ENCODE measurements around the gene MAP6D1. TPM values are rescaled to one million over a fixed set of nuclear protein-coding genes. Genes with fewer than 3 reads are reported as not detected.

Gene MAP6D1
- total RNA-seq, 1 experiment from 2014 or later = 12.6 TPM

GRCh38 chr3:183839751-183840150 lies 14.4 kb upstream of the MAP6D1 start:
- TF ChIP-seq EZH2phosphoT487 (IDR thresholded peaks at IDR 0.05; ENCODE audit: borderline replicate concordance, low read length) = no peak
- TF ChIP-seq CTCF (conservative IDR thresholded peaks at IDR 0.05; ENCODE audit: low read depth, low read length) = no peak
- TF ChIP-seq EZH2 (IDR thresholded peaks at IDR 0.05; ENCODE audit: low read length, unreplicated experiment) = no peak
- ChIA-PET CTCF (no interaction called here), POLR2A (ENCODE audit: unreplicated experiment) (no interaction called here)
- Histone ChIP-seq H3K4me1 (ENCODE audit: insufficient read depth, low read length) (peaks cover 8% of the 10 kb centered on the region), H3K27me3 (ENCODE audit: low read length) (no peaks in the 10 kb centered on the region), H3K9me3 (ENCODE audit: low read length) (no peaks in the 10 kb centered on the region), H3K4me2 (ENCODE audit: low read length) (no peak overlapping the region), H3K9me2 (replicated peaks; ENCODE audit: low read length) (no peaks in the 10 kb centered on the region), H3F3A (ENCODE audit: low read length, unreplicated experiment) (peaks cover 6% of the 10 kb centered on the region), H4K20me1 (ENCODE audit: low read length) (no peaks in the 10 kb centered on the region), H3K4me3 (ENCODE audit: low read length) (no peak overlapping the region), H2AFZ (ENCODE audit: low read length) (no peak overlapping the region), H3K36me3 (ENCODE audit: low read depth, low read length) (peaks cover 27% of the 10 kb centered on the region), H3K27ac (ENCODE audit: low read length) (no peak overlapping the region), H3K79me2 (ENCODE audit: low read length) (no peaks in the 10 kb centered on the region), H3K9ac (ENCODE audit: low read length) (no peak overlapping the region)
- ATAC-seq (no peak), DNase-seq (no peak)
- no TSS peak for BruUV-seq (replicated peaks)
- intact Hi-C loops (cut with micrococcal nuclease) = no loop called here

- Histone ChIP-seq H3K9me2 (replicated peaks; ENCODE audit: low read length) (no peaks in the 10 kb centered on the region), H3K9me3 (ENCODE audit: low read length) (no peaks in the 10 kb centered on the region), H3K27me3 (ENCODE audit: low read length) (no peaks in the 10 kb centered on the region), H4K20me1 (ENCODE audit: low read length) (no peaks in the 10 kb centered on the region), H3K9ac (ENCODE audit: low read length) (no peak overlapping the region), H3K4me1 (ENCODE audit: insufficient read depth, low read length) (no peaks in the 10 kb centered on the region), H3K4me2 (ENCODE audit: low read length) (no peak overlapping the region), H3K4me3 (ENCODE audit: low read length) (no peak overlapping the region), H3K36me3 (ENCODE audit: low read depth, low read length) (peaks cover 32% of the 10 kb centered on the region), H3K79me2 (ENCODE audit: low read length) (no peaks in the 10 kb centered on the region), H2AFZ (ENCODE audit: low read length) (no peak overlapping the region), H3K27ac (ENCODE audit: low read length) (no peak overlapping the region), H3F3A (ENCODE audit: low read length, unreplicated experiment) (no peaks in the 10 kb centered on the region)
- ATAC-seq = no peak
- TF ChIP-seq EZH2phosphoT487 (IDR thresholded peaks at IDR 0.05; ENCODE audit: borderline replicate concordance, low read length) = no peak
- ChIA-PET POLR2A (ENCODE audit: unreplicated experiment) (no interaction called here), CTCF (no interaction called here)
- no TSS peak for BruUV-seq (replicated peaks)
- no peak for DNase-seq
- intact Hi-C loops (cut with micrococcal nuclease) = no loop called here
Measured at GRCh38 chr3:183837894-183838293, 12.5 kb upstream of the MAP6D1 start.

- Histone ChIP-seq H3K9ac (ENCODE audit: low read length) (no peak overlapping the region), H3K4me1 (ENCODE audit: insufficient read depth, low read length) (no peaks in the 10 kb centered on the region), H3K4me3 (ENCODE audit: low read length) (no peak overlapping the region), H3K79me2 (ENCODE audit: low read length) (no peaks in the 10 kb centered on the region), H2AFZ (ENCODE audit: low read length) (no peak overlapping the region), H4K20me1 (ENCODE audit: low read length) (no peaks in the 10 kb centered on the region), H3K9me3 (ENCODE audit: low read length) (no peaks in the 10 kb centered on the region), H3K4me2 (ENCODE audit: low read length) (no peak overlapping the region), H3K27me3 (ENCODE audit: low read length) (no peaks in the 10 kb centered on the region), H3K9me2 (replicated peaks; ENCODE audit: low read length) (no peaks in the 10 kb centered on the region), H3K27ac (ENCODE audit: low read length) (no peak overlapping the region), H3K36me3 (ENCODE audit: low read depth, low read length) (peaks cover 37% of the 10 kb centered on the region), H3F3A (ENCODE audit: low read length, unreplicated experiment) (no peaks in the 10 kb centered on the region)
- DNase-seq = no peak
- TF ChIP-seq EZH2 (IDR thresholded peaks at IDR 0.05; ENCODE audit: low read length, unreplicated experiment) (no peak), EZH2phosphoT487 (IDR thresholded peaks at IDR 0.05; ENCODE audit: borderline replicate concordance, low read length) (no peak), CTCF (conservative IDR thresholded peaks at IDR 0.05; ENCODE audit: low read depth, low read length) (no peak)
- intact Hi-C loops (cut with micrococcal nuclease) = no loop called here
- BruUV-seq (replicated peaks) = no TSS peak
- no peak for ATAC-seq
- POLR2A ChIA-PET (ENCODE audit: unreplicated experiment) = no interaction called here
- CTCF ChIA-PET = no interaction called here
Measured at GRCh38 chr3:183837390-183837789, 12.0 kb upstream of the MAP6D1 start.

Data from PC-3 (cell line).